HG02623 (cell line): ENCODE data around the gene SH2D3C.

ENCODE experiments used
- ATAC-seq: cut with Tn5 transposase; IDR thresholded peaks from one replicate; pipeline ENCODE4 v1.9.1; 2021; ENCODE audit warnings: moderate library complexity; ENCODE audit not compliant: unreplicated experiment

Gene SH2D3C, protein sequence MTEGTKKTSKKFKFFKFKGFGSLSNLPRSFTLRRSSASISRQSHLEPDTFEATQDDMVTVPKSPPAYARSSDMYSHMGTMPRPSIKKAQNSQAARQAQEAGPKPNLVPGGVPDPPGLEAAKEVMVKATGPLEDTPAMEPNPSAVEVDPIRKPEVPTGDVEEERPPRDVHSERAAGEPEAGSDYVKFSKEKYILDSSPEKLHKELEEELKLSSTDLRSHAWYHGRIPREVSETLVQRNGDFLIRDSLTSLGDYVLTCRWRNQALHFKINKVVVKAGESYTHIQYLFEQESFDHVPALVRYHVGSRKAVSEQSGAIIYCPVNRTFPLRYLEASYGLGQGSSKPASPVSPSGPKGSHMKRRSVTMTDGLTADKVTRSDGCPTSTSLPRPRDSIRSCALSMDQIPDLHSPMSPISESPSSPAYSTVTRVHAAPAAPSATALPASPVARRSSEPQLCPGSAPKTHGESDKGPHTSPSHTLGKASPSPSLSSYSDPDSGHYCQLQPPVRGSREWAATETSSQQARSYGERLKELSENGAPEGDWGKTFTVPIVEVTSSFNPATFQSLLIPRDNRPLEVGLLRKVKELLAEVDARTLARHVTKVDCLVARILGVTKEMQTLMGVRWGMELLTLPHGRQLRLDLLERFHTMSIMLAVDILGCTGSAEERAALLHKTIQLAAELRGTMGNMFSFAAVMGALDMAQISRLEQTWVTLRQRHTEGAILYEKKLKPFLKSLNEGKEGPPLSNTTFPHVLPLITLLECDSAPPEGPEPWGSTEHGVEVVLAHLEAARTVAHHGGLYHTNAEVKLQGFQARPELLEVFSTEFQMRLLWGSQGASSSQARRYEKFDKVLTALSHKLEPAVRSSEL

DNA sequence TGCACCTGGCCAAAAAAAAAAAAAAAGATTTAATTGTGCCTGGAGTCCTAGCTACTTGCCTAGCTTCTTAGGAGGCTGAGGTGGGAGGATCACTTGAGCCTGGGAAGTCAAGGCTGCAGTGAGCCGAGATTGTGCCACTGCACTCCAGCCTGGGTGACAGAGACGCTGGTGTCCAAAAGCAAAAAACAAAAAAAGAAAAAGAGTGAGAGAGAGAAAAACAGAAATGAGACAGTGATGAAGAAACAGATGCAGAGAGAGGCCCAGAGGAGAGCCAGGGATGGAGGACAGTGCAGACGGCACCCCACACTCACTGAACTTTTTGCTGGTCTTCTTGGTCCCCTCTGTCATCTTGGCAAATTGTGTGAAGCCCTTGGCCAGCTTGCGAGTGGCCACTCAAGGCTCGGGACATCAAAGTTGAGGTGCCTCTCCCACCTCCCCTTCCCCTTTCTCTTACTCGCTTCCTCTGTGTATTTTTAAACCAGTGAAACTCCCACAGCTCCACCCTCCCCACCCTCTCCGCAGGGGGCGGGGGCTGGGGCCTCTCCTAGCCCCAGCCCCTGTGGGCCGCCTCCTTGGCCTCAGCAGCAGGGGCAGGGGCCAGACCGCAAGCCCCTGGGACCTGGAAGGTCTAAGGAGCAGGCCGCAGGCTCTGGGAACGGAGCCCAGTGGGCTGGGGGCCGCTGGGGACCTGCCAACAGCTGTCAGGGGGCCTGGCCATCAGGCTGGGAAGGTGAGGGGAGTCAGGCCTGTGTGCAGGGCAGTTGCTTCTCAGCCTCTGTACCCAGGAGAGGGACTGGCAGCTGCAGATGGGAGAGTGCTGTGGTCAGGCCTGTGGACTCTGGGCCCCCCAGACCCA lies at the start of gene SH2D3C:
TSS of gene SH2D3C (minus strand) at position 387 of the 856 bp plus-strand sequence. CDS start at position 348, 39 bp downstream.
- no peak for ATAC-seq

DNA sequence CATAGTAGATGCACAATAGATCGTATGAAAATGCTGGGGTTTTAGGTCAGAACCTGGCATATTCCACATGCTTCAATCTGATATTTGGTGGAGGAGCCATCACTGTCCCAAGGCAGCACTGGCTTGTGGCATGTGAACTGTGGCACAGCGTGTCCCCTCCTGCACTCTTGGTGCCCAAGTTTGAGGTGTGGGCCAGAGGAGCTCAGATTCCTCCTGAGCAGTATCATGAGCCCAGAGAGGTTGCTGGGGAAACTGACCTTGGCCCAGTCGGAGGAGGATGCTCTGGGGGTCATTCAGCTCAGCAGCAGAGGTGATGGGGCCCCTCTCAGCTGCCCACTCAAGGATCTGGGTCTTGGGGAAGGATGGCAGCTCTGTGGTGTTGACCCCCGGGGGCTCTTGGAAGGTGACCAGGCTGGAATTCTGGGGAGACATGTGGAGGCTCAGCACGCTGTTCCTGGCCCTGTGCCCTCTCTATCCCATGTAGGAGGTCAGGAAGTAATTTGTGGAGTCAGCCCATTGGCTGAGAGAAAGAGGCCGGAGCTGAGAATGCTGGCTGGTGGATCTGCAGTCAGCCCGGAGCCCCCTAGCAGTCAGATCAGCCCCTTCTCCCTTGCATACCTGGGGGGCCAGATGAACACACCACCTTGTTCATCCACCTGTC lies 47.9 kb upstream of the SH2D3C start:
- no peak for ATAC-seq

DNA sequence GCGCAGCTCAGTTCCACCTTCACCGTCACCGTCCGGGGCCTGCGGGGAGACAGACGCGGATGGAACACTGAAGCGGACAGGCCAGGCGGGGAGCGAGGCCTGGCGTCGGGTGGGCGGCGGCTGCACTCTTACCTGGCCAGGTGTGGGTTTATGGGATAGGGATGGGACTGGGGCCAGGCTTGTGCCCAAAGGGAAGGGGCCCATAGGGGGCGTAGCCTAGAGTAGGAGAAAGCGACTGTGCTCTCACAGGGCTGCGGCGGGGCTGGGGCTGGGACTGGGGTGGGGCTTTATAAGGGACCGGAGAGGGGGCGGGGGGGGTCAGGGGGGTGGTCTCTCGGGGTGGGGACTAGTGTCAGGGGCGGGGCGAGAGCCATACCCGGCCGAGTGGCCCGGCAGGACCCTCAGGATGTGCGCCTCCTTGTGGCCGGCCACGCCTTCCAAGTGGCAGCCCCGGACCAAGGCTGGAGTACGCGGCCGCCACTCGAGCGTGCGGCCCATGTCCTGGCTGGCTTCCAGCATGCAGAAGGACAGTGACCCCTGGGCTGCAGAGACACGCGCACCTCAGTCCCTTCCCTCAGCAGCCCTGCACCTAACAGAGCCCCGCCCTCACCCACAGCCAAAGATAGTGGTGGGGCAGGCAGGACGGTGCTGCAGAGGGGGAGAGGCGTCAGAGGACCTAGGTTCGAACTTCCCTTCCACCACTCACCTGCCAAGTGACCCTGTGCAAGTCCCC lies 47.0 kb upstream of the SH2D3C start:
- no peak for ATAC-seq

DNA sequence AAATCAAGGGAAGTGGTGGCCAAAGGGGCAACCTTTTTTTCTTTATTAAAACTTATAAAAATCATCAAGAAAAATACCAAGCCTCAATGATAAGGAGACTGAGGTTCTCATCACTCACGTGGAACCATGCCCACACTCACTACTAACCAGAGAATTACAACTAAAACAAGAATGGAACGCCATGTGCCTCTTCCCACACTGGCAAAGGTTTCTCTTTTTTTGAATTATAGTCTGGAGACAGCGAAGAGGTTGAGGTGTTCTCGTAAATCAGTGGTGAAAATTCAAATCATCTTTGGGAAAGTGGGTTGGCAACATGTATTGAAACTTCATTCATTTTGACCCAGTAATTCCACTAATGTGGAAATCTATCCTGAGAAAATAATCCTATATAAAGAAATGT lies 43.6 kb upstream of the SH2D3C start:
- ATAC-seq = no peak

DNA sequence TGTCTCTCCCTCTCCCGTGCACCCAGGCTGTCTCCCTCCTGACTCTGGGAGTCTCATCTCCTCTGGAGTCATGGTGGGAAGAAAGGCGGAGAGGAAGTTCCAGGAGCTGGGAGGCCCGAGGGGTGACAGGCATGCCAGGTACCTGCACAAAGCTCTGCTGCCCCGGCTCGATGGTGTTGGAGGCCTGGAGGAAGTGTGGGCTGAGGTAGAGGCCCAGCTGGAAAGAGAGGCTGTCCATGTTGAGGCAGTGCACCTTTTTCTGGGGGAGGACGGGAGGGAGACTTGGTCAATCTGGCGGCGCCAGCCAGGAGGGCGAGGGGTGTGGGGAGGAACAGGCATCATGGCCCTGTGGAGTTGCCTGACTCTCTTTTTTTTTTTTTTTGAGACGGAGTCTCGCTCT lies 40.1 kb upstream of the SH2D3C start:
- no peak for ATAC-seq

DNA sequence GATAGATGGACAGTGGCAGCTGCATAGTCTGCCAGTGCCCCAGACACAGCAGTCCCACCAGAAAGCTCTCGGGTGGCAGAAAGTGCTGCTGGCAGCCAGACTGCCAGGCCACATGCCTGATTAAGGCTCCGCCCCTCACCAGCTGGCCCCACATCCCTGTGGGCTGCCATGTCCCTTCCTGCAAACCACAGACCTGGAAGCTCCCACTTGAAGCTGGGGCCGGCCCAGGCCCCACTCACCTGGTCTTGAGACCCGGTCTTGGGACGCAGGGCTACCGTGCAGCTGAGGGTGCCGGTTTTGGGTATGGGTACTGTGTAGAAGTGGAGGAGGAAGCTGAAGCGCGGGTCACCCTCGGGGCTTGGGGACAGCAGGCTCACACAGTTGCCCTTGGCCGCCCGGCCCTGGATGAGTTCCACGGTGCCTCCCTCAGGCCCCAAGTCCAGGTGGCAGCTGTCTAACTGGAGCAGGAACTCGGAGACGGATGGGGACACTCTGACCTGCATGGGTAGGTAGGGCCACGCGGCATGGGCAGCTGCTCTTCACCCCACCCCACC lies 39.5 kb upstream of the SH2D3C start:
- no peak for ATAC-seq

DNA sequence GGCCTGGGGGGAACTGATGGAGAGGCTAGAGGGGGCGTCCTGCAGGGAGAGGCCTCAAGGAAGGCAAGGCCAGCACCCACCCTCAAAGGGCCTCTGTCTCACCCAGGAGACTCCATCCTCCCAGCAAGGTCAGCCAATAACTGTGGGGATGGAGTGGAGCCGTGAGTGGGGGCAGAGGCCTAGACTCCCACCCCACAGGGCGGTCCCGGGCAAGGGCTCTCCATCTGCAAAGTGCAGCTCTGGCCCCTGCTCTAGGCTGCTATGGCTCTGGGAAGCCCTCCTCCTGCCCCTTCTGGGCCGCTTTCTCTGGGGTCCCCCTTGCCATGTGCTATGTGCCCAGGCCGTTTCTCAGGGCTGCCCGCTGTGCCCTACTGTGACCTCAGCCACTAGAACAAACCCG lies 38.3 kb upstream of the SH2D3C start:
- no peak for ATAC-seq

DNA sequence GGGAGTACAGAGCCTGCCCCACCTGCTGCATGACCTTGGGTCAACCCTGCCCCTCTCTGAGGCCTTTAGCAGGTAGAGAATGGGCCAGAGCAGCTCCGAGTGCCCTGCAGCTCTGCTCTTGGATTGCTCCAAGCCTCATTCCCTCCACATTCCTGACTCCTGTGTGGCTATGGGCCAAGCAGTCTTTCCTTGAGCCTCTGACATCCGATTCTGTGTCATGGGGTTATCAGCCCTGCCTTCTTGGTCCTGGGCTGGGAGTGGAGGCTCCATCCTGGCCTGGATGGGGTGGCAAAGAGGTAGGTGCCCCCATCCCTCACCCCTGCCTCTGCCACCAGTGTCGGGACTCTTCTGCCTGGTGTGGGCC lies 37.9 kb upstream of the SH2D3C start:
- ATAC-seq = no peak

DNA sequence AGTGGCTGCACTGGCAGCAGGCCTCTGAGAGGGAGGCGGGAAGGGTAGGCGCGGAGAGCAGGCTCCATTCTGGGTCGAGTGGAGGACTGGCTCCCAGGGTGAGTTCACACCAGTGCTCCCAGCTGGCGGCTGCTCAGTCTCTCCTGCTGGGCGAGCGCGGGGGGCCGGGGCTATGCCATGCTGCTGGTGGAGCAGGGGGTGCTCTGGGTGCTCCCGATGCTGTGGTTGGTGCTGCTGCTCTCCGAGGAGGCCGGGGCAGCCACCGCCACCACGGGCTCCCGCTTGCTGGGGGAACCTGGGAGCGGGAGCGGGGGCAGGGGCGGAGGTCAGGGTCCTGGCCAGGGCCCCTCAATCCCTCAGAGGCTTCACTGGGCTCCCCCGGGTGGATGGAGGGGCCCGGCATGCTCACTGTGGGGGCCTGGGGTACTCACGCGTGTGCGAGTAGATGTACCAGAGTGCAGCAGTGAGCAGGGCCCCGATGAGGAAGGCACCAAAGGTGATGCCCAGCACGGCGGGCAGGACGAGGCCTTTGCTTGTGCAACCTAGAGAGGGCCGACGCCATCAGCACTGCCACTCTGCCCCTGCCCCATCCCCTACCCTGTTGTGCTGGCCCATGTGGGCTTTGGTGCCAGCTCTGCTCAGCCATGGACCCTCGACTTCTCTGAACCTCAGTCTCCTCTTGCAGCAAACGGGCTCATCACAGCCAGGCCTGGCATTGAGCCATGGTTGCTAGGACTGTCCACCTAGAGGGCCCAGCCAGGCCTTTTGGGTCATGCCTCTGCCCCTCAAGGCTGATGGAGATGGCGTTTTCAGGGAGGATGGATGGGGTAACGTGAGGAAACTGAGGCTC lies 37.3 kb upstream of the SH2D3C start:
- no peak for ATAC-seq

DNA sequence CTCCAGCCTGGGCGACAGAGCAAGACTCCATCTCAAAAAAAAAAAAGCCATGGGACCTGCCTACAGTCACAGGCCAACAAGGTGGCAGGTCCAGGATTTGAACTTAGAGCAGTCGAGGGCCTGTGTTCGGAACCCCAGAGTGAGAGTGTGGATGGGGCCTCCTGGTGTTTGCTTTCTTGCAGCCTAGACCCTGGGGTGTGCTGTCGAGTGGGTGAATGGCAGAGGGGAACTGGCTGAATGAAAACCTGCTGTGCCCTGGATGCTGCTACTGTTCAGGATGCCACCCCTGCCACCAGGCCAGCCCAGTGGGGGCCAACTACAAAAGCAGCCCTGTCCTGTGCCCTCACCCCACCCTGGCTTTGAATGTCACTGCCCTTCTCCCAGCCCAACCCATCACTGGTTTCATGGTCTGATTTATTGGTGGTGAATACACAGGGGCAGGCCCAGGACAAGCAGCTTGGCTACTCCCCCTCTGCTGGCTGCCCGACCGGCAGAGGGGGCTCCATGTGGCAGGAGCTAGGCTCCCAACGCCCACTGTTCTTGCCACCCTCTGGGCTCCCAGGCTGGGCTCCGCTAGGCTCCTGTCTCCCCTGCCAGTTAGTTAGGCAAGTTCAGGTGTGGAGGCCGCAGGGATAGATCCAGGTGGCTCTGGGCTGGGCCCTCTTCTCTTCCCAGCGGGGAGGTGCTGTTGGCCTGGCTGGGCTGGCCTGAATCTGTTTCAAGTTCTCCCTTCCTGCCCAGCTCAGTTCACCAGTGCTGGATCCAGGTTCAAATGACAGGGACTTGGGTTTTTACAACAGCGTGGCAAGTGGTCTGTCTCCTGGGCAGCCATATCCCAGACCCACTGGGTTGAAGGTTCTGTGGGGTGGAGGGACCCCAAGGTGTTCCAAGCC lies 36.4 kb upstream of the SH2D3C start:
- ATAC-seq = no peak

DNA sequence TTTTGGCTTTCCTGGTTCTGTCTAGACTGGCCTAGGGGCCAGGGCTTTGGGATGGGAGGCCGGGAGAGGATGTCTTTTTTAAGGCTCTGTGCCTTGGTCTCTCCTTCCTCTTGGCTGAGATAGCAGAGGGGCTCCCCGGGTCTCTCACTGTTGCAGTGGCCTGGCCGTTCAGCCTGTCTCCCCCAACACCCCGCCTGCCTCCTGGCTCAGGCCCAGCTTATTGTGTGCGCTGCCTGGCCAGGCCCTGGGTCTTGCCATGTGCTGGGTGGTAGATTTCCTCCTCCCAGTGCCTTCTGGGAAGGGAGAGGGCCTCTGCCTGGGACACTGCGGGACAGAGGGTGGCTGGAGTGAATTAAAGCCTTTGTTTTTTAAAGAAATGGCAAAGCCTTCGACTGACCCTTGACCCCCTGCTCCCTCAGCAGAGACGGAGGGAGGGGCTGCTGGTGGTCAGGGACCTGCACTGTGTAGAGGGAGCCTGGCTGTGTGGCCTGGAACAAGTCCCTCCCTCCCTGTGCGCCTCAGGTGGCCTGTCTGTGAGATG lies 35.3 kb upstream of the SH2D3C start:
- no peak for ATAC-seq

DNA sequence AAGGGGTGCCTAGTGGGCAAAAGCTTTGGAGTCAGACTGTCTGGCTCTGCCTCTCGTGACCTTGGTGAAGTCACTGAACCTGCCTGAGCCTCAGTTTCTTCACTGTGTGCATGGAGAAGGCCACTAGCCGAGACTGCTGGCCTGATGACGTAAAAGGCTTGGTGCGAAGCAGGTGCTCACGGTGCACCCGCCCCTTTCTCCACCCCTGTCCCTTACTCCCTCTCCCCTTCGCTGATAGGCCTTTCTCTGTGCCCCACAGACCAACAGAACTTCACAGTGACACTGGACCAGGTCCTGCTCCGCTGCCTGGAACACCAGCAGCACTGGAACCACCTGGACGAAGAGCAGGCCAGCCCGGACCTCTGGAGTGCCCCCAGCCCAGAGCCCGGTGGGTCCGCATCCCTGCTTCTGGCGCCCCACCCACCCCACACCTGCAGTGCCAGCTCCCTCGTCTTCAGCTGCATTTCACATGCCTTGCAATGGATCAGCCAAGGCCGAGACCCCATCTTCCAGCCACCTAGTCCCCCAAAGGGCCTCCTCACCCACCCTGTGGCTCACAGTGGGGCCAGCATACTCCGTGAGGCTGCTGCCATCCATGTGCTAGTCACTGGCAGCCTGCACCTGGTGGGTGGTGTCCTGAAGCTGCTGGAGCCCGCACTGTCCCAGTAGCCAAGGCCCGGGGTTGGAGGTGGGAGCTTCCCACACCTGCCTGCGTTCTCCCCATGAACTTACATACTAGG lies 34.6 kb upstream of the SH2D3C start:
- no peak for ATAC-seq

DNA sequence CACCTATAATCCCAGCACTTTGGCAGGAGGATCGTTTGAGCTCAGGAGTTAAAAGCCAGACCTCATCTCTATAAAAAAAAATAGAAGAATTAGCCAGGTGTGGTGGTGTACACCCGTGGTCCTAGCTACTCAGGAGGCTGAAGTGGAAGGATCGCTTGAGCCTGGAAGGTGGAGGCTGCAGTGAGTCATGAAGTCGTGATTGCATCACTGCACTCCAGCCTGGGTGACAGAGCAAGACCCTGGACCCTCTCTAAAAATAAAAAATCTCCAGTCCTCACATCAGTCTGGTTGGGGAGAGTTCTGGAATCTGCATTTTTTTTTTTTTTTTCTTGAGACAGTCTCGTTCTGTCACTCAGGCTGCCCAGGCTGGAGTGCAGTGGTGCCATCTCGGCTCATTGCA lies 33.5 kb upstream of the SH2D3C start:
- ATAC-seq = no peak

DNA sequence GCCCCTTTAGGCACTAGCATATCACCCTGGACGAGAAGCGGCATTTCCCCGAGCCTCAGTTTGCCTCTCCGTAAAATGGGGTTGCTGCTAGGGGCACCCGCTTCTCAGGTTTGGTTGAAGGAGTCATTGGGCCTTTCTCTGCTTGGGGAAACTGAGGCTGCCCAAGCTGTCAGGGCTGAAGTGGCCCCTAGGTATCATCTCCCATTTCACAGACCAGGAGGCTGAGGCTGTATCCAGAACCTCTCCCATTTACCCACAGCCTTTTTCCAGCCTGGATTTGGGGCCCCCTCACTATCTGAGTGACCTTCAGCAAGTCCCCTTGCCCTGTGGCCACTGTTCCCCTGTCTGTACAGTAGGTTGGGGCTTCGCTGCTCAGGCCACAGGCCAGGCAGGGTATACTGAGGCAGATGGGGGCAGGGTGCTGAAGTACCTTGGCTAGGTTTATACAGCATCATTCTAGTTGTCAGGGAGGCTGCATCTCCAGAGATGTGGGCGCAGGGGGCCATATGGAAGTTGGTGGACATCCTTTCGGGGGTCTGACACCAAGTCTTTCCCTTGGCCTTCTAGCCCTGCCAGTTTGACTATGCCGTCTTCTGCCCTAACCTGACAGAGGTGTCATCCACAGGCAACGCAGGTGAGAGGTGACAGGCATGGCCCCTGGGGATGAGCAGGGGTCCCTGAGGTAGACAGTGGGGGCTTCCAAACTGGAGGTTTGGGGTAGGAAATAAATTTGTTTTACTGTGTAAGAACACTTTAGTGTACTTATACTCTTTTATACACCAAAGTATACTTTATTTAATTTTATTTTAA lies 32.1 kb upstream of the SH2D3C start:
- no peak for ATAC-seq

DNA sequence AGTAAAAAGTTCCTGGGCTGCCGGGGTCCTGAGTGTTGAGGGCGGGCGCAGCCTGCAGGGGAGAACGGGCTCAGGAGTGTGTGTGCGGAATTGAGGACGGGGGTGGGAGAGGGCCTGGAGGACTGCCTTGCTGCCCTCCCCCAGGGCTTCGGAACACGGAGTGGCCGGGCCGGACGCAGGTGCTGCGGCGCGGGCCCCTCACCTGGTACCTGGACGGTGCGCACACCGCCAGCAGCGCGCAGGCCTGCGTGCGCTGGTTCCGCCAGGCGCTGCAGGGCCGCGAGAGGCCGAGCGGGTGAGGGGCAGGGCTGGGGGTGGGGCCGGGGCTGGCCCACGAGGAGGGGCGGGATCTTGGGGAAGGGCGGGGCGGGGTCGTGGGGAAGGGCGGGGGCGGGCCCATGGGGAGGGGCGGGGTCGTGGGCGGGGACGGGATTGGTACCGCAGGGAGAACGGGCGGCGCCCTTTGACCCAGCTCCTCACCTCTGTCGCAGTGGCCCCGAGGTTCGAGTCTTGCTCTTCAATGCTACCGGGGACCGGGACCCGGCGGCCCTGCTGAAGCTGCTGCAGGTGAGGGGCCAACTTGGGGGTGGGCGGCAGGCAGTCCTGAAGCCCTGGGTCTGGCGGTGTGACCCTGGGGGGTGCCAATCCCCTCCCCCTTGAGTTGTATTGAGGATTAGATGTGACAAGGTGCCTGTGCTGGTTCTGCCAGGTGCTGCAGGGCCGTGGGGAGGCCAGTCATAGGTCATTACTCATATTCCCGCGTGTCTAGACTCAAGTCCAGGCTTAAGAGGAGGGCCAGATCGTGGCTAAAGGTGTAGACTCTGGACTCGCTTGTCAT lies 31.3 kb upstream of the SH2D3C start:
- ATAC-seq = no peak
